Osteoblast (primary cell): ENCODE data around the gene PCARE. TPM values are rescaled to one million over a fixed set of nuclear protein-coding genes. Genes with fewer than 3 reads are reported as not detected.
A peak's percentile ranks its signal among the peaks of the same experiment; 100 is the strongest.

Experiments
- DNase-seq: peaks from one replicate; pipeline ENCODE4 v3.0.0; 2011; ENCODE audit warnings: low spot score, mixed read lengths; ENCODE audit not compliant: insufficient read length; ENCODE audit errors: missing footprints
- H2AFZ ChIP-seq: 2 replicates; pipeline ENCODE4 v1.6.0; 2011; ENCODE audit warnings: mild to moderate bottlenecking, low read length
- H3K27ac ChIP-seq: 2 replicates; pipeline ENCODE4 v1.5.1; 2011; ENCODE audit warnings: mild to moderate bottlenecking, low read depth, low read length, moderate library complexity
- H3K27me3 ChIP-seq: 2 replicates; pipeline ENCODE4 v1.6.0; 2012; ENCODE audit warnings: mild to moderate bottlenecking, control low read depth, inconsistent platforms, low read length, moderate library complexity; ENCODE audit not compliant: insufficient read depth
- H3K36me3 ChIP-seq: 2 replicates; pipeline ENCODE4 v1.5.1; 2011; ENCODE audit warnings: mild to moderate bottlenecking, low read length, control low read depth, moderate library complexity; ENCODE audit not compliant: insufficient read depth
- H3K4me1 ChIP-seq: 2 replicates; pipeline ENCODE4 v1.5.1; 2011; ENCODE audit warnings: mild to moderate bottlenecking, low read length, control low read depth, moderate library complexity; ENCODE audit not compliant: insufficient read depth
- H3K4me2 ChIP-seq: 2 replicates; pipeline ENCODE4 v1.6.0; 2011; ENCODE audit warnings: mild to moderate bottlenecking, low read length; ENCODE audit not compliant: insufficient read depth
- H3K4me3 ChIP-seq: fragments of 200-600 bp; sonication (generic); 3 replicates; pipeline ENCODE4 v1.5.1; 2012; ENCODE audit warnings: mild to moderate bottlenecking, low read length, inconsistent platforms; ENCODE audit not compliant: insufficient read depth
- H3K79me2 ChIP-seq: 2 replicates; pipeline ENCODE4 v1.6.0; 2012; ENCODE audit warnings: mild to moderate bottlenecking, low read length, control low read depth, inconsistent platforms; ENCODE audit not compliant: insufficient read depth
- H3K9me3 ChIP-seq: 2 replicates; pipeline ENCODE4 v1.5.1; 2011; ENCODE audit warnings: low read depth, low read length, control low read depth
- H4K20me1 ChIP-seq: 2 replicates; pipeline ENCODE4 v1.6.0; 2012; ENCODE audit warnings: mild to moderate bottlenecking, low read length, control low read depth; ENCODE audit not compliant: insufficient read depth
- CTCF ChIP-seq: IDR thresholded peaks from 2 replicates; pipeline ENCODE4 v1.5.1; 2011; ENCODE audit warnings: mild to moderate bottlenecking, low read depth, low read length, moderate library complexity; ENCODE audit errors: extremely low read depth
- total RNA-seq: library from RNA; depleted of rRNA; stranded (reverse); fragments of >200 nt; gene quantifications from 2 replicates; pipeline ENCODE4 v1.2.3, GENCODE V29; 2012

PCARE gene
- total RNA-seq, 1 donor = not detected

GRCh38 chr2:29014811-29015421 lies 59.4 kb downstream of the PCARE start:
- Histone ChIP-seq H3K4me1 (peaks cover 32% of the 10 kb centered on the region), H3K36me3 (no peaks in the 10 kb centered on the region), H3K4me2 (peak overlapping the region; percentile 49), H3K9me3 (no peaks in the 10 kb centered on the region), H3K27ac (peak overlapping the region; percentile 9), H2AFZ (peak overlapping the region; percentile 25), H3K79me2 (no peaks in the 10 kb centered on the region), H3K27me3 (no peaks in the 10 kb centered on the region), H3K4me3 (no peak overlapping the region), H4K20me1 (no peaks in the 10 kb centered on the region)
- peak; percentile 29 for TF ChIP-seq CTCF
- peak; percentile 97 for DNase-seq

- DNase-seq = no peak
- no peaks in the 10 kb centered on the region for H3K79me2 ChIP-seq
- H3K4me1 ChIP-seq = peaks cover 32% of the 10 kb centered on the region
- no peaks in the 10 kb centered on the region for H3K36me3 ChIP-seq
- no peak overlapping the region for H3K4me3 ChIP-seq
- no peaks in the 10 kb centered on the region for H3K9me3 ChIP-seq
- no peak for TF ChIP-seq CTCF
- H2AFZ ChIP-seq = no peak overlapping the region
- H3K27ac ChIP-seq = no peak overlapping the region
- H3K4me2 ChIP-seq = peak overlapping the region; percentile 49
- no peaks in the 10 kb centered on the region for H3K27me3 ChIP-seq
- H4K20me1 ChIP-seq = no peaks in the 10 kb centered on the region
Observed at GRCh38 chr2:29014331-29014730, 60.0 kb downstream of the PCARE start.

- Histone ChIP-seq H4K20me1 (no peaks in the 10 kb centered on the region), H3K79me2 (no peaks in the 10 kb centered on the region), H3K27me3 (no peaks in the 10 kb centered on the region), H3K9me3 (no peaks in the 10 kb centered on the region), H2AFZ (no peak overlapping the region), H3K4me1 (peaks cover 32% of the 10 kb centered on the region), H3K27ac (no peak overlapping the region), H3K36me3 (no peaks in the 10 kb centered on the region), H3K4me3 (no peak overlapping the region), H3K4me2 (no peak overlapping the region)
- DNase-seq = no peak
- TF ChIP-seq CTCF = peak; percentile 27
Observed at GRCh38 chr2:29013057-29013780, 61.1 kb downstream of the PCARE start.

- H3K4me3 ChIP-seq = no peak overlapping the region
- no peak overlapping the region for H3K4me2 ChIP-seq
- no peaks in the 10 kb centered on the region for H3K79me2 ChIP-seq
- no peak overlapping the region for H3K27ac ChIP-seq
- H4K20me1 ChIP-seq = no peaks in the 10 kb centered on the region
- no peaks in the 10 kb centered on the region for H3K9me3 ChIP-seq
- peaks cover 32% of the 10 kb centered on the region for H3K4me1 ChIP-seq
- H2AFZ ChIP-seq = no peak overlapping the region
- no peaks in the 10 kb centered on the region for H3K27me3 ChIP-seq
- no peaks in the 10 kb centered on the region for H3K36me3 ChIP-seq
- DNase-seq = peak; percentile 79
- no peak for TF ChIP-seq CTCF
Observed at GRCh38 chr2:29012211-29012681, 62.1 kb downstream of the PCARE start.
